IMR-90 (cell line): Measurements from ENCODE around the gene PTP4A2. TPM values are rescaled to one million over a fixed set of nuclear protein-coding genes. Genes with fewer than 3 reads are reported as not detected.

Source experiments
- ATAC-seq: fragments of 200-7000 bp; cut with Tn5 transposase; 2 replicates; pipeline ENCODE4 v1.9.1; 2020; ENCODE audit warnings: low read depth, mild to moderate bottlenecking, moderate library complexity
- BruUV-seq: library from RNA; stranded (reverse); fragments of 400-500 nt; replicated peaks from 2 replicates; lab custom pipeline; 2021; lab: Mats Ljungman, UMichigan
- CTCF ChIA-PET: fragments of 300-600 bp; formaldehyde crosslinking; extraction: SDS; loops from one replicate; lab custom pipeline; 2021; ENCODE audit warnings: antibody characterized with exemption; lab: Yijun Ruan, JAX
- POLR2A ChIA-PET: fragments of 300-600 bp; sonication (Branson Sonifier 250); formaldehyde crosslinking; loops from one replicate; lab custom pipeline; 2022; ENCODE audit warnings: antibody characterized with exemption; ENCODE audit not compliant: unreplicated experiment; lab: Charles Lee
- DNase-seq: peaks from one replicate; pipeline ENCODE4 v3.0.0; 2013
- H2AFZ ChIP-seq: replicated peaks from 2 replicates; pipeline ENCODE3; 2013; ENCODE audit warnings: low read length, mild to moderate bottlenecking; ENCODE audit not compliant: poor library complexity
- H2AK5ac ChIP-seq: 2 replicates; pipeline ENCODE4 v1.6.1; 2013; ENCODE audit warnings: low read depth, low read length, inconsistent platforms
- H2AK9ac ChIP-seq: replicated peaks from 2 replicates; pipeline ENCODE3; 2013; ENCODE audit warnings: mild to moderate bottlenecking, low read depth, low read length, moderate library complexity; ENCODE audit not compliant: poor library complexity
- H2BK120ac ChIP-seq: 2 replicates; pipeline ENCODE4 v1.6.1; 2013; ENCODE audit warnings: low read depth, low read length, inconsistent platforms
- H2BK15ac ChIP-seq: 3 replicates; pipeline ENCODE4 v1.6.1; 2013; ENCODE audit warnings: low read depth, low read length, inconsistent platforms
- H2BK20ac ChIP-seq: 2 replicates; pipeline ENCODE4 v1.6.1; 2013; ENCODE audit warnings: low read depth, mild to moderate bottlenecking, inconsistent platforms, low read length, moderate library complexity
- H2BK5ac ChIP-seq: 2 replicates; pipeline ENCODE4 v1.6.1; 2013; ENCODE audit warnings: mild to moderate bottlenecking, low read depth, low read length, inconsistent platforms; ENCODE audit not compliant: poor library complexity, severe bottlenecking
- H3K14ac ChIP-seq: replicated peaks from 2 replicates; pipeline ENCODE4 v1.6.1; 2013; ENCODE audit warnings: low read depth, low read length, inconsistent platforms
- H3K18ac ChIP-seq: 2 replicates; pipeline ENCODE4 v1.6.1; 2013; ENCODE audit warnings: low read depth, low read length, control low read depth
- H3K23ac ChIP-seq: 2 replicates; pipeline ENCODE4 v1.6.1; 2013; ENCODE audit warnings: low read depth, low read length, inconsistent platforms
- H3K27ac ChIP-seq: 2 replicates; pipeline ENCODE4 v1.5.1; 2013; ENCODE audit warnings: mild to moderate bottlenecking, control low read depth, low read length; ENCODE audit not compliant: insufficient read depth
- H3K27me3 ChIP-seq: 2 replicates; pipeline ENCODE4 v1.6.1; 2013; ENCODE audit warnings: low read length; ENCODE audit not compliant: control insufficient read depth, insufficient read depth
- H3K36me3 ChIP-seq: 2 replicates; pipeline ENCODE4 v1.6.1; 2013; ENCODE audit warnings: low read length, mixed read lengths; ENCODE audit not compliant: control insufficient read depth, insufficient read depth
- H3K4ac ChIP-seq: 2 replicates; pipeline ENCODE4 v1.6.1; 2013; ENCODE audit warnings: low read depth, low read length, inconsistent platforms
- H3K4me1 ChIP-seq: 2 replicates; pipeline ENCODE4 v1.6.1; 2013; ENCODE audit warnings: low read length, mixed read lengths; ENCODE audit not compliant: control insufficient read depth, insufficient read depth
- H3K4me2 ChIP-seq: 2 replicates; pipeline ENCODE4 v1.6.1; 2013; ENCODE audit warnings: low read depth, mild to moderate bottlenecking, control low read depth, low read length, moderate library complexity
- H3K4me3 ChIP-seq: 2 replicates; pipeline ENCODE4 v1.5.1; 2013; ENCODE audit warnings: low read depth, mild to moderate bottlenecking, control low read depth, low read length, moderate library complexity; ENCODE audit not compliant: insufficient read depth
- H3K56ac ChIP-seq: 2 replicates; pipeline ENCODE4 v1.6.1; 2013; ENCODE audit warnings: low read length, inconsistent platforms; ENCODE audit not compliant: insufficient read depth; ENCODE audit errors: extremely low read depth
- H3K79me1 ChIP-seq, 2 experiments: 2 replicates each; pipeline ENCODE4 v1.6.1; 2013; ENCODE audit warnings: low read length in 2 of 2, inconsistent platforms in 1 of 2, low read depth in 1 of 2
- H3K9ac ChIP-seq: 2 replicates; pipeline ENCODE4 v1.6.1; 2013; ENCODE audit warnings: low read depth, low read length, control low read depth
- H3K9me1 ChIP-seq: 2 replicates; pipeline ENCODE4 v1.6.1; 2013; ENCODE audit warnings: low read length, inconsistent platforms; ENCODE audit not compliant: insufficient read depth
- H3K9me3 ChIP-seq: 2 replicates; pipeline ENCODE4 v1.6.1; 2013; ENCODE audit warnings: low read length; ENCODE audit not compliant: control insufficient read depth, insufficient read depth
- H4K20me1 ChIP-seq: 2 replicates; pipeline ENCODE4 v1.6.1; 2013; ENCODE audit warnings: low read length, inconsistent platforms; ENCODE audit not compliant: insufficient read depth
- H4K5ac ChIP-seq: 2 replicates; pipeline ENCODE4 v1.6.1; 2013; ENCODE audit warnings: mild to moderate bottlenecking, low read depth, low read length, control low read depth
- H4K8ac ChIP-seq, 2 experiments: 2 replicates each; pipeline ENCODE4 v1.6.1; 2013; ENCODE audit warnings: low read depth in 2 of 2, low read length in 2 of 2, control low read depth in 1 of 2, inconsistent platforms in 1 of 2
- H4K91ac ChIP-seq: 2 replicates; pipeline ENCODE4 v1.6.1; 2013; ENCODE audit warnings: low read depth, low read length, inconsistent platforms; ENCODE audit not compliant: insufficient read depth
- BHLHE40 ChIP-seq: fragments of 150-350 bp; IDR thresholded peaks from 2 replicates; pipeline ENCODE4 v1.6.1; 2016; ENCODE audit warnings: mild to moderate bottlenecking, low read depth, low read length
- CEBPB ChIP-seq: IDR thresholded peaks from 2 replicates; pipeline ENCODE4 v1.6.1; 2012; ENCODE audit warnings: low read depth, low read length, improper control_type of control experiment
- CHD1 ChIP-seq: IDR thresholded peaks from 2 replicates; pipeline ENCODE4 v1.6.1; 2012; ENCODE audit warnings: low read depth, low read length, improper control_type of control experiment
- CTCF ChIP-seq: conservative IDR thresholded peaks from 2 replicates; pipeline ENCODE4 v1.5.1; 2012; ENCODE audit warnings: mild to moderate bottlenecking, low read depth, low read length, improper control_type of control experiment
- ELK1 ChIP-seq: fragments of 150-350 bp; IDR thresholded peaks from 2 replicates; pipeline ENCODE4 v1.6.1; 2016; ENCODE audit warnings: low read depth, mild to moderate bottlenecking, low read length, moderate library complexity, borderline replicate concordance
- MAFK ChIP-seq: IDR thresholded peaks from 2 replicates; pipeline ENCODE4 v1.6.1; 2012; ENCODE audit warnings: low read depth, low read length, improper control_type of control experiment
- MAZ ChIP-seq: IDR thresholded peaks from 2 replicates; pipeline ENCODE4 v1.6.1; 2012; ENCODE audit warnings: low read depth, mild to moderate bottlenecking, low read length, improper control_type of control experiment, moderate library complexity, borderline replicate concordance
- MXI1 ChIP-seq: IDR thresholded peaks from 2 replicates; pipeline ENCODE4 v1.6.1; 2012; ENCODE audit warnings: low read depth, mild to moderate bottlenecking, low read length, moderate library complexity, borderline replicate concordance
- NFE2L2 ChIP-seq: fragments of 150-350 bp; IDR thresholded peaks from 2 replicates; pipeline ENCODE4 v1.6.1; 2016; ENCODE audit warnings: low read depth, mild to moderate bottlenecking, low read length
- POLR2A ChIP-seq: IDR thresholded peaks from 2 replicates; pipeline ENCODE4 v1.6.1; 2012; ENCODE audit warnings: mild to moderate bottlenecking, low read depth, low read length
- RFX5 ChIP-seq: IDR thresholded peaks from 2 replicates; pipeline ENCODE4 v1.8.0; 2012; ENCODE audit warnings: low read depth, mild to moderate bottlenecking, low read length, moderate library complexity
- SMC3 ChIP-seq: fragments of 150-350 bp; IDR thresholded peaks from 2 replicates; pipeline ENCODE4 v1.6.1; 2016; ENCODE audit warnings: low read depth, mild to moderate bottlenecking, antibody characterized with exemption, low read length, moderate library complexity
- WGBS, 2 experiments: methylation state at CpG; one replicate each; pipeline versions ENCODE4 v1.1.5 to v1.1.7; 2013; ENCODE audit warnings: missing lambda C conversion rate in 2 of 2; ENCODE audit not compliant: insufficient read length in 1 of 2; ENCODE audit errors: extremely low coverage in 2 of 2; 5-methylcytosine and 5-hydroxymethylcytosine counted together
- dilution Hi-C: fragments of 300-500 bp; cut with HindIII; formaldehyde crosslinking; loops from one replicate; pipeline ENCODE4 v1.14.3; 2018; ENCODE audit warnings: low sequenced_read_pairs; ENCODE audit not compliant: unreplicated experiment
- in situ Hi-C: fragments of 300-500 bp; cut with MboI; formaldehyde crosslinking; loops from 3 replicates; pipeline ENCODE4 v1.14.3; 2019; ENCODE audit warnings: low sequenced_read_pairs, inconsistent platforms, mixed read lengths
- intact Hi-C: fragments of 100-400 bp; cut with micrococcal nuclease; formaldehyde crosslinking; loops from 2 replicates; pipeline ENCODE4 v1.10.0; 2022
- polyA plus RNA-seq, 3 experiments: library from polyadenylated mRNA; depleted of rRNA; stranded (reverse); fragments of >200 nt; gene quantifications; 2 replicates each; pipeline ENCODE4 v1.2.3, GENCODE V29; 2012; ENCODE audit warnings: low replicate concordance in 1 of 3
- total RNA-seq: library from RNA; depleted of rRNA; stranded (reverse); fragments of >200 nt; gene quantifications from 2 replicates; pipeline ENCODE4 v1.2.3, GENCODE V29; 2012
- TF ChIP-seq, protein P1 (sequence below): fragments of 150-350 bp; IDR thresholded peaks from 2 replicates; pipeline ENCODE4 v1.6.1; 2017; ENCODE audit warnings: mild to moderate bottlenecking, antibody characterized with exemption, low read length, low read depth

Gene PTP4A2
- total and polyA plus RNA-seq, 2 of the 4 experiments (the other 2 are of a cell fraction) = 135 to 328 TPM

GRCh38 chr1:31955917-31956736 lies 18.0 kb upstream of the PTP4A2 start:
- Histone ChIP-seq H4K5ac (peak overlapping the region; percentile 98), H2BK15ac (peak overlapping the region; percentile 98), H3K4ac (peak overlapping the region; percentile 97), H3K27me3 (no peaks in the 10 kb centered on the region), H4K8ac (peak overlapping the region; percentile 85 to 98), H2AK9ac (peak overlapping the region; percentile 97), H3K23ac (peak overlapping the region; percentile 99), H2AK5ac (peak overlapping the region; percentile 98), H3K9me1 (peaks cover 24% of the 10 kb centered on the region), H3K14ac (peak overlapping the region; percentile 94), H3K4me3 (peak overlapping the region; percentile 3; the same call in 1 of the 2 replicates), H2BK20ac (peak overlapping the region; percentile 96), H3K18ac (peak overlapping the region; percentile 99), H4K20me1 (no peaks in the 10 kb centered on the region), H3K9me3 (no peaks in the 10 kb centered on the region), H2AFZ (peak overlapping the region; percentile 85), H3K27ac (peak overlapping the region; percentile 96), H3K79me1 (peaks cover 4 to 30% of the 10 kb centered on the region in 2 experiments), H4K91ac (peak overlapping the region; percentile 100), H3K9ac (peak overlapping the region; percentile 85), H2BK120ac (peak overlapping the region; percentile 98), H3K36me3 (no peaks in the 10 kb centered on the region), H3K4me2 (peak overlapping the region; percentile 88), H3K56ac (peak overlapping the region; percentile 98), H2BK5ac (peak overlapping the region; percentile 99), H3K4me1 (peaks cover 23% of the 10 kb centered on the region)
- intact Hi-C loops = loop anchor here (1.0 kb wide), 1 partner anchor 18 kb away; the partner anchor contains the start of gene PTP4A2
- DNase-seq = peak; percentile 100
- WGBS, 2 experiments = 24% methylated on average over 4 of the region's 11 CpGs; no CpG with 5 or more reads in 1 of the 2 experiments
- in situ Hi-C loops = no loop called here
- POLR2A ChIA-PET = interaction anchor here (1.5 to 1.7 kb wide), 2 partner anchors 11 to 18 kb away, joined by 7 to 8 read pairs; partner anchors contain the start of gene PTP4A2
- peak; percentile 85 for ATAC-seq
- TSS peak; percentile 98 for BruUV-seq
- dilution Hi-C loops = no loop called here
- CTCF ChIA-PET = interaction anchor here (0.8 to 2.2 kb wide), 5 partner anchors 8 to 167 kb away, joined by 3 to 11 read pairs (median 7); partner anchors contain the start of gene PTP4A2
- TF ChIP-seq MAFK (peak; percentile 52), MXI1 (no peak), CHD1 (no peak), SMC3 (peak; percentile 71), CEBPB (peak; percentile 98), NFE2L2 (peak; percentile 85), MAZ (peak; percentile 75; the same call in 1 of the 2 replicates), CTCF (peak; percentile 63), BHLHE40 (peak; percentile 63; the same call in 1 of the 2 replicates), POLR2A (peak; percentile 84), ELK1 (no peak), RFX5 (no peak)
- TF ChIP-seq, protein P1, sequence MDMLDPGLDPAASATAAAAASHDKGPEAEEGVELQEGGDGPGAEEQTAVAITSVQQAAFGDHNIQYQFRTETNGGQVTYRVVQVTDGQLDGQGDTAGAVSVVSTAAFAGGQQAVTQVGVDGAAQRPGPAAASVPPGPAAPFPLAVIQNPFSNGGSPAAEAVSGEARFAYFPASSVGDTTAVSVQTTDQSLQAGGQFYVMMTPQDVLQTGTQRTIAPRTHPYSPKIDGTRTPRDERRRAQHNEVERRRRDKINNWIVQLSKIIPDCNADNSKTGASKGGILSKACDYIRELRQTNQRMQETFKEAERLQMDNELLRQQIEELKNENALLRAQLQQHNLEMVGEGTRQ = no peak
